Neural progenitor cell (in vitro differentiated cells): ENCODE measurements around the gene DLGAP4. TPM values are rescaled to one million over a fixed set of nuclear protein-coding genes. Genes with fewer than 3 reads are reported as not detected.

ENCODE experiments used
- DNase-seq: peaks from one replicate; pipeline ENCODE4 v3.0.0-alpha.2; 2016; ENCODE audit warnings: low spot score
- H2AFZ ChIP-seq: fragments of 200-600 bp; sonication (generic); replicated peaks from 2 replicates; pipeline ENCODE4 v1.6.1; 2016; ENCODE audit warnings: antibody characterized with exemption
- H3F3A ChIP-seq: fragments of 200-600 bp; sonication (generic); 2 replicates; pipeline ENCODE4 v1.6.1; 2016; ENCODE audit warnings: antibody characterized with exemption, low read depth
- H3K27ac ChIP-seq: fragments of 200-600 bp; sonication (generic); 2 replicates; pipeline ENCODE4 v1.5.1; 2016; ENCODE audit warnings: mild to moderate bottlenecking
- H3K27me3 ChIP-seq: fragments of 200-600 bp; sonication (generic); 2 replicates; pipeline ENCODE4 v1.6.1; 2016; ENCODE audit warnings: mild to moderate bottlenecking, moderate library complexity
- H3K36me3 ChIP-seq: fragments of 200-600 bp; sonication (generic); 2 replicates; pipeline ENCODE4 v1.5.1; 2016
- H3K4me1 ChIP-seq: fragments of 200-600 bp; sonication (generic); 2 replicates; pipeline ENCODE4 v1.6.1; 2016; ENCODE audit warnings: mixed run types
- H3K4me2 ChIP-seq: fragments of 200-600 bp; sonication (generic); 2 replicates; pipeline ENCODE4 v1.6.1; 2016
- H3K4me3 ChIP-seq: fragments of 200-600 bp; sonication (generic); 2 replicates; pipeline ENCODE4 v1.5.1; 2016
- H3K79me2 ChIP-seq: fragments of 200-600 bp; sonication (generic); 2 replicates; pipeline ENCODE4 v1.6.1; 2016; ENCODE audit warnings: low read depth
- H3K9ac ChIP-seq: fragments of 200-600 bp; sonication (generic); 2 replicates; pipeline ENCODE4 v1.6.1; 2016
- H3K9me3 ChIP-seq: fragments of 200-600 bp; sonication (generic); 2 replicates; pipeline ENCODE4 v1.5.1; 2016; ENCODE audit warnings: low read depth
- H4K20me1 ChIP-seq: fragments of 200-600 bp; sonication (generic); 2 replicates; pipeline ENCODE4 v1.6.1; 2016; ENCODE audit warnings: low read depth
- H3K27ac Mint-ChIP-seq: 3 replicates; pipeline ENCODE4 v1.8.0; 2021; ENCODE audit warnings: mixed read lengths
- H3K27me3 Mint-ChIP-seq: 2 replicates; pipeline ENCODE4 v1.8.0; 2022; ENCODE audit warnings: low read depth, mild to moderate bottlenecking, inconsistent platforms, moderate library complexity, mixed read lengths; ENCODE audit not compliant: insufficient read depth
- H3K36me3 Mint-ChIP-seq: 3 replicates; pipeline ENCODE4 v1.8.0; 2021; ENCODE audit warnings: mixed read lengths
- H3K4me1 Mint-ChIP-seq: 3 replicates; pipeline ENCODE4 v1.8.0; 2021; ENCODE audit warnings: mixed read lengths
- H3K4me3 Mint-ChIP-seq: 3 replicates; pipeline ENCODE4 v1.8.0; 2021; ENCODE audit warnings: mild to moderate bottlenecking, moderate library complexity, mixed read lengths
- H3K9me3 Mint-ChIP-seq: 3 replicates; pipeline ENCODE4 v1.8.0; 2020; ENCODE audit warnings: mixed read lengths
- EZH2 ChIP-seq: fragments of 200-600 bp; sonication (generic); IDR thresholded peaks from 2 replicates; pipeline ENCODE4 v1.6.1; 2017; ENCODE audit warnings: antibody characterized with exemption, mild to moderate bottlenecking, moderate library complexity
- EZH2phosphoT487 ChIP-seq: fragments of 200-600 bp; sonication (generic); IDR thresholded peaks from 2 replicates; pipeline ENCODE4 v1.6.1; 2017; ENCODE audit warnings: antibody characterized with exemption
- total RNA-seq: library from RNA; depleted of rRNA; stranded (reverse); fragments of >200 nt; gene quantifications from 2 replicates; pipeline ENCODE4 v1.2.3, GENCODE V29; 2015; ENCODE audit warnings: low replicate concordance
- TF ChIP-seq, protein P1 (sequence below): fragments of 200-600 bp; sonication (generic); IDR thresholded peaks from 2 replicates; pipeline ENCODE4 v1.5.1; 2017; ENCODE audit warnings: antibody characterized with exemption, mild to moderate bottlenecking

DLGAP4 gene
- total RNA-seq, 1 donor from 2014 or later, result 21.7 TPM

DNA sequence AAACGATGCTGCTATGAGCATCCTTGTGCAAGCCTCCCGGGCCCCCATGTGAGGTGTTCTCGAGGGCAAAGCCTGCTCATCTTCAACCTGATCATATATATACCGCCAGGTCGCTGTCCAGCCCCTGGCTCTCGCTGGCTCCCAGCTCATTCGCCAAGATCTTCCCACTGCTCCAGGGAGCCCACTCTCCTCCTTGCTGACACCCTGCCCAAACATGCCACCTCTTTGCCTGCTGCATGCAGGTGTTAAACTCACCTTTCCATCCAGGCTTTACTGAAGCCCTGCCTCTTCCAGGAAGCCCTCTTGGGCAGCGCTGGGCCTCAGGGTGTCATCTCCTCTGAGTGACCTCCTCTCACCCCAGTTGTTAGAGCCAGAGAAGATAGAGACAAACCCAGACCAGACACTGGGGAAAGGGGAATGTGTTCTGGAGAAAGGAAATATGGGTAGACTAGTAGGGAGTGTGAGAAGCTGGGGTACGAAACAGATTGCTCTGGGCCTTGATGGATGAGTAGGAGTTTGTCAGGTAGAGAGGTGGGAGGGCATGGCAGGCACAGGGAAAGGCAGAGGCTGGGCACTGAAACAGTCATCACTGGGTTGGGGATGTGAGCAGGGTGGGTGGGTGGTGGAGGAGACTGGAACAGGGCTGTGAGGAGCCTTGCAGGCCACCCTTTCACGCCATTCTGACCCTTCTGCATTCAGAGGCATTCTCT, 1.2 kb upstream of the DLGAP4 start:
- Histone ChIP-seq H3K4me2 (no peak overlapping the region), H3K9ac (no peak overlapping the region), H3K79me2 (no peaks in the 10 kb centered on the region), H3F3A (peaks cover 10% of the 10 kb centered on the region), H3K27me3 (peaks cover 87% of the 10 kb centered on the region), H3K4me1 (peaks cover 8% of the 10 kb centered on the region), H3K27ac (no peak overlapping the region), H3K36me3 (no peaks in the 10 kb centered on the region), H3K4me3 (no peak overlapping the region), H2AFZ (no peak overlapping the region), H3K9me3 (no peaks in the 10 kb centered on the region), H4K20me1 (peaks cover 28% of the 10 kb centered on the region)
- DNase-seq, result peak; percentile 31
- Mint-ChIP-seq H3K27me3 (peaks cover 54% of the 10 kb centered on the region), H3K9me3 (no peaks in the 10 kb centered on the region), H3K36me3 (no peaks in the 10 kb centered on the region), H3K27ac (no peak overlapping the region), H3K4me1 (peaks cover 8% of the 10 kb centered on the region), H3K4me3 (peak overlapping the region; percentile 89)
- TF ChIP-seq EZH2phosphoT487, result no peak

DNA sequence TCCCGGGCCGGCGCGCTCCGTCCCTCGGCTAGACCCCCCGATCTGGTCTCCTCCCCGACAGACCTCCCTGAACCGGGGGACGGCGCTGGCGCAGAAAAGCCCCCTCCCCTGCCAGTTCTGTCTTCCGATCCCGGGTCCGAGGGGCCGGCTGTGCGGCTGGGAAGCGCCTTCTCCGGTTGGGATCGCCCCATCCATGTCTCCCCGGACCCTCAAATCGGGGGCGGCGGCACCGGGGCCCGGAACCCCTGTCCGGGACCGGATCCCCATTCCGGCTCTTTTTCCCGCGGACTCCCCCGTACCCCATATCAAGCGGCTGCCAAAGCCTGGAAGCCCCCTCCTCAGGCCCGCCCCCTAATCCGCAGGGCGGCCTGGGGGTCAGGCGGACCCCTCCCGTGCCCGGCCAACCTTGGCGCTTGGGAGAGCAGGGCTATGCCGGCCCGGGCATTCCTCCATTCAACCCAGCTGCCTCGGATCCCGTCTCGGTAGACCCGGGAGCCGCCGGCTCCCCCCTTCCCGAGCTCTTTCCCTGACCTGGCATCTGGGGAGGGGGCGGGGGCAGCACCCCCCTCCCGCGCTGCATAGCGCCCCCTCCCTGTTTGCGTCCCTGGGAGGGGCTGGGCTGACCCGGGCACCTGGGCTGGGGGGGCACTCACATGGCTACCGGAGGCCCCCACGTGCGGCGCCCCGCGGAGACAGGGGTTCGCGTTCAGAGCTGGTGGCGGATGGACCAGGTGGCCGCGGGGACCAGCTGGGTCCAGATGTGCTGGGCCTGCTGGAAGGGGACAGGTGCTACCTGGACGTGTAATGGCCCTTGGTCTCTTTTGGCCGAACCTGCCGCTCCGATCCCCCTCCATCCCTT, 643 bp downstream of the DLGAP4 start:
- TF ChIP-seq EZH2phosphoT487, result peak; percentile 22
- TF ChIP-seq EZH2, result peak; percentile 45
- TF ChIP-seq, protein P1, sequence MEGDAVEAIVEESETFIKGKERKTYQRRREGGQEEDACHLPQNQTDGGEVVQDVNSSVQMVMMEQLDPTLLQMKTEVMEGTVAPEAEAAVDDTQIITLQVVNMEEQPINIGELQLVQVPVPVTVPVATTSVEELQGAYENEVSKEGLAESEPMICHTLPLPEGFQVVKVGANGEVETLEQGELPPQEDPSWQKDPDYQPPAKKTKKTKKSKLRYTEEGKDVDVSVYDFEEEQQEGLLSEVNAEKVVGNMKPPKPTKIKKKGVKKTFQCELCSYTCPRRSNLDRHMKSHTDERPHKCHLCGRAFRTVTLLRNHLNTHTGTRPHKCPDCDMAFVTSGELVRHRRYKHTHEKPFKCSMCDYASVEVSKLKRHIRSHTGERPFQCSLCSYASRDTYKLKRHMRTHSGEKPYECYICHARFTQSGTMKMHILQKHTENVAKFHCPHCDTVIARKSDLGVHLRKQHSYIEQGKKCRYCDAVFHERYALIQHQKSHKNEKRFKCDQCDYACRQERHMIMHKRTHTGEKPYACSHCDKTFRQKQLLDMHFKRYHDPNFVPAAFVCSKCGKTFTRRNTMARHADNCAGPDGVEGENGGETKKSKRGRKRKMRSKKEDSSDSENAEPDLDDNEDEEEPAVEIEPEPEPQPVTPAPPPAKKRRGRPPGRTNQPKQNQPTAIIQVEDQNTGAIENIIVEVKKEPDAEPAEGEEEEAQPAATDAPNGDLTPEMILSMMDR, result no peak
- Histone ChIP-seq H3K79me2 (no peaks in the 10 kb centered on the region), H3K4me3 (peak overlapping the region; percentile 61), H3K27ac (no peak overlapping the region), H2AFZ (peak overlapping the region; percentile 5), H3F3A (peaks cover 10% of the 10 kb centered on the region), H3K36me3 (no peaks in the 10 kb centered on the region), H4K20me1 (peaks cover 28% of the 10 kb centered on the region), H3K27me3 (peaks cover 79% of the 10 kb centered on the region), H3K9ac (no peak overlapping the region), H3K4me2 (peak overlapping the region; percentile 93), H3K4me1 (peaks cover 8% of the 10 kb centered on the region), H3K9me3 (no peaks in the 10 kb centered on the region)
- Mint-ChIP-seq H3K27ac (no peak overlapping the region), H3K4me1 (peaks cover 8% of the 10 kb centered on the region), H3K9me3 (no peaks in the 10 kb centered on the region), H3K4me3 (peak overlapping the region; percentile 83), H3K27me3 (peaks cover 52% of the 10 kb centered on the region), H3K36me3 (no peaks in the 10 kb centered on the region)
- DNase-seq, result peak; percentile 58

DNA sequence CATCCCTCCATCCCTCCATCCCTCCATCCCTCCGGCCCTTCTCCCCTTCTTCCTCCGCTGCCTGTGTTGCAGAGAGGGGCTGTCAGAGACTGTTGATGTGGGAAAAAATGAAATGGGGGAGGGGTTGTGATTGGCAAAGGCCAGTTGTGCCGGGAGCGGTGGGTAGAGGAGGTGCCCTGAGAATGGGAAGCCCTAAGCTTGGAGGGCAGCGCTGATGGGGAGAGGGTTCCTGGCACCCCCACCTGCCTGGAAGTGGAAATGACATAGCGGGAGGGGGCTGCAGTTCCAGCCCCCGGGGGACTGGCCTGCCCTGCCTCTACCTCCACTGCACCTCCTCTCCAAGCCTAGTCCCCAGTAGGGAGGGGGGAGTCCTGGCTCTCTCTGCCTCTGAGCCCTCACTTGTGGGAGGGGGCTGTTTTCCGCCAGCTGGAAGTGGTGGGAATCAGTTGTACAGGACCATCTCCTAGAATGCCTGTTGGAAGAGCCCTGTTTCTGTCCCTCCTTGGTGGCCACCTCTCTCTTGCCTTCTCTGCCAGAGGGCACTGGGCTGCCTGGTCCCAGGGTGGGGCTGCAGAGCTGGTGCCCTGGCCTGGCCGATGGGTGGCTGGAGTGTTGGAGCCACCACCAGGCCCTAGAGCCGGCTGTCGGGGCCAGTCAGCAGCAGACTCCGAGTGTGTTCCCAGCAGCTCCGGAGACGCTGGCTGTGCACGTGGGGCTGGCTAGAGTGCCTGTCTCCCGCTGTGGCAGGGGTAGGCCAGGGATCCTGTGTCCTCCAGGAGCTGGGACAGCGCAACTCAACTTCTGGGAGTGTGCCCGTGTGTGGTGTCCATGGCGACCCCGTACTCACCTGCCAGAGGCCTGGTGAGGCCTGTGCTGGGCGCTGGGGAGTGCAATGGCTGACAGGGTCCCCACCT, 1.5 kb downstream of the DLGAP4 start:
- H3K79me2 ChIP-seq, result no peaks in the 10 kb centered on the region
- peak overlapping the region; percentile 61 for H3K4me3 ChIP-seq
- Mint-ChIP-seq H3K9me3 (no peaks in the 10 kb centered on the region), H3K4me3 (peak overlapping the region; percentile 83), H3K27ac (no peak overlapping the region), H3K27me3 (peaks cover 44% of the 10 kb centered on the region), H3K4me1 (peaks cover 8% of the 10 kb centered on the region), H3K36me3 (no peaks in the 10 kb centered on the region)
- H3F3A ChIP-seq, result peaks cover 10% of the 10 kb centered on the region
- no peak overlapping the region for H2AFZ ChIP-seq
- H3K4me2 ChIP-seq, result peak overlapping the region; percentile 93
- H3K27ac ChIP-seq, result no peak overlapping the region
- H3K36me3 ChIP-seq, result no peaks in the 10 kb centered on the region
- no peak overlapping the region for H3K9ac ChIP-seq
- H3K27me3 ChIP-seq, result peaks cover 70% of the 10 kb centered on the region
- H3K4me1 ChIP-seq, result peaks cover 8% of the 10 kb centered on the region
- peak; percentile 40 for DNase-seq
- TF ChIP-seq EZH2 (no peak), EZH2phosphoT487 (no peak)
- TF ChIP-seq, protein P1, result no peak
- H4K20me1 ChIP-seq, result peaks cover 28% of the 10 kb centered on the region
- no peaks in the 10 kb centered on the region for H3K9me3 ChIP-seq
